RWPE1 (cell line): Measurements from ENCODE around the gene ACO2.
"Not testable (repeated sequence)": the region's sequence is repeated elsewhere in the genome, so short reads cannot be mapped to it uniquely, and the experiment has no call there.

Experiments used
- CTCF ChIA-PET: fragments of 350-600 bp; sonication (Branson Sonifier 250); formaldehyde crosslinking; extraction: SDS; loops from one replicate; lab custom pipeline; 2021; lab: Yijun Ruan, JAX
- POLR2A ChIA-PET: fragments of 400-600 bp; formaldehyde crosslinking; extraction: SDS; loops from one replicate; lab custom pipeline; 2020; ENCODE audit warnings: antibody characterized with exemption; ENCODE audit not compliant: low non-redundant PET; lab: Yijun Ruan, JAX
- DNase-seq: peaks from one replicate; pipeline ENCODE4 v3.0.0; 2012; ENCODE audit warnings: low spot score
- H3K27ac ChIP-seq: fragments of 450-650 bp; 2 replicates; pipeline ENCODE4 v1.5.1; 2017
- TF ChIP-seq, protein P1 (sequence below): fragments of 450-650 bp; conservative IDR thresholded peaks from 2 replicates; pipeline ENCODE4 v1.5.1; 2017; ENCODE audit warnings: low read depth, mild to moderate bottlenecking

ACO2 gene

GRCh38 chr22:41548830-41549211 lies 79.9 kb downstream of the ACO2 start:
- POLR2A ChIA-PET, result no interaction called here
- CTCF ChIA-PET, result interaction anchor here (0.6 kb wide), 1 partner anchor 71 kb away, joined by 3 read pairs; no protein-coding TSS in a partner anchor
- no peak for DNase-seq
- H3K27ac ChIP-seq, result no peak overlapping the region
- TF ChIP-seq, protein P1, sequence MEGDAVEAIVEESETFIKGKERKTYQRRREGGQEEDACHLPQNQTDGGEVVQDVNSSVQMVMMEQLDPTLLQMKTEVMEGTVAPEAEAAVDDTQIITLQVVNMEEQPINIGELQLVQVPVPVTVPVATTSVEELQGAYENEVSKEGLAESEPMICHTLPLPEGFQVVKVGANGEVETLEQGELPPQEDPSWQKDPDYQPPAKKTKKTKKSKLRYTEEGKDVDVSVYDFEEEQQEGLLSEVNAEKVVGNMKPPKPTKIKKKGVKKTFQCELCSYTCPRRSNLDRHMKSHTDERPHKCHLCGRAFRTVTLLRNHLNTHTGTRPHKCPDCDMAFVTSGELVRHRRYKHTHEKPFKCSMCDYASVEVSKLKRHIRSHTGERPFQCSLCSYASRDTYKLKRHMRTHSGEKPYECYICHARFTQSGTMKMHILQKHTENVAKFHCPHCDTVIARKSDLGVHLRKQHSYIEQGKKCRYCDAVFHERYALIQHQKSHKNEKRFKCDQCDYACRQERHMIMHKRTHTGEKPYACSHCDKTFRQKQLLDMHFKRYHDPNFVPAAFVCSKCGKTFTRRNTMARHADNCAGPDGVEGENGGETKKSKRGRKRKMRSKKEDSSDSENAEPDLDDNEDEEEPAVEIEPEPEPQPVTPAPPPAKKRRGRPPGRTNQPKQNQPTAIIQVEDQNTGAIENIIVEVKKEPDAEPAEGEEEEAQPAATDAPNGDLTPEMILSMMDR, result no peak

DNA sequence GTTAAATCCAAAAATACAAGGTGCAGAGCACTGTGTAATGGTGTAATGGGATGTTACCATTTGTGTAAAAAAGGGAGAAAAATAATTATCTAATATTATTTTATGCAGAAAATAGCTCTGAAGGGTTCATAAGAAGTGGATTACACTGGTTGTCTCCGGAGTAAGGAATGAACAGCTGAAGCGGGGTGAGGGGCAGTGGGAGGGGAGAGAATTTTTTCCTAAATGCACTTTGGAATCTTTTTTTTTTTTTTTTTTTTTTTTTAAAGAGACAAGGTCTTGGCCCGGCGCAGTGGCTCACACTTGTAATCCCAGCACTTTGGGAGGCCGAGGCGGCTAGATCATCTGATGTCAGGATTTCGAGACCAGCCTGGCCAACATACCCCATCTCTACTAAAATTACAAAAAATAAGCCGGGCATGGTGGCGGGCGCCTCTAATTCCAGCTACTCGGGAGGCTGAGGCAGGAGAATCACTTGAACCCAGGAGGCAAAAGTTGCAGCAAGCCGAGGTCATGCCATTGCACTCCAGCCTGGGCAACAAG lies 82.1 kb downstream of the ACO2 start:
- DNase-seq, result no peak
- no peak overlapping the region for H3K27ac ChIP-seq
- ChIA-PET CTCF (interaction anchor here (0.9 kb wide), 1 partner anchor 24 kb away, joined by 4 read pairs; no protein-coding TSS in a partner anchor), POLR2A (no interaction called here)
- TF ChIP-seq, protein P1, result no peak

DNA sequence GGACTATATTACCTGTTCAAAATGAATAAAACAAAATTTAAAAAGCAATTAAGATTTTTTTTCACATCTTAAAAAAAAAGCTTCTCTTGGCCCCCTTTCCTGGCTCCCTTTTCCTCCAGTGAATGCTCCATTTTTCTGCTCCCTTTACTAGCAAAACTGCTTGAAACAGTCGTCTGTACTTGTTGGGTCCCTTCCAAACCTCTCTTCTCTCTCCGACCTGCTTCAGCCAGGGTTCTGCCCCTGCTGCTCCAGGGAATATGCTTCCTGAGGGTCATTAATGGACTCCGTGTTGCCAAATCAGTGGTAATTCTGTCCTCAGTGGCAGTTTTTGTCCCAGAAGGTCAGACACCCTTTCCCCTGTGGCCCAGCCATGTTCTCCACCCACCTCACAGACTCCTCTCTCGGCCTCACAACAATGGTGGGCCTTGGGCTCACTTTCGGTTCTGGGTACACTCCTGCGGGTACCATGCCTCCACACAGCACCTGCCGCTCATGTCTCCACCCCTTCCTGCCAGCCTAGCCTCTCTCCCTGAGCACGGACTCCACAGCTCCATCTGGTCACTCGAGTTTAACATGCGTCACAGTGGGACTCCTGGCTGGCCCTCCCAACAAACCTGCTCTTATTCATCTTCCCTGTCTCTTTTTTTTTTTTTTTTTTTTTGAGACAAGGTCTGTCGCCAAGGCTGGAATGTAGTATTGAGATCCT lies 83.1 kb downstream of the ACO2 start:
- TF ChIP-seq, protein P1, result no peak
- ChIA-PET POLR2A (no interaction called here), CTCF (no interaction called here)
- no peak overlapping the region for H3K27ac ChIP-seq
- DNase-seq, result no peak

- no peak for DNase-seq
- ChIA-PET CTCF (no interaction called here), POLR2A (no interaction called here)
- TF ChIP-seq, protein P1, result no peak
- no peak overlapping the region for H3K27ac ChIP-seq
Observed at GRCh38 chr22:41555325-41555982, 86.5 kb downstream of the ACO2 start.

DNA sequence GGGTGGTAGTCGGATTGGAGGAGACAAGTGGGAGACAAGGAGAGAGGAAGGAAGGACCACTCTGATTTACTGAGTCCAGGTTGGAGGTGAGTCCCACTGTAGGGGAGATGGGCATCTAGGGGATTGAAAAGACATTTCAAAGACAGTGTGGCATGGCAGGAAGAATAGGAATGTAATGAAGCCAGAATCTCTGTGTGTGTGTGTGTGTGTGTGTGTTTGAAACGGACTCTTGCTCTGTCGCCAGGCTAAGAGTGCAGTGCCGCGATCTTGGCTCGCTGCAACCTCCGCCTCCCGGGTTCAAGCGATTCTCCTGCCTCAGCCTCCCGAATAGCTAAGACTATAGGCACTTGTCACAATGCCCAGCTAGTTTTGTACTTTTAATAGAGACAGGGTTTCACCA lies 87.6 kb downstream of the ACO2 start:
- TF ChIP-seq, protein P1, result no peak
- H3K27ac ChIP-seq, result no peak overlapping the region
- no peak for DNase-seq
- CTCF ChIA-PET, result no interaction called here
- POLR2A ChIA-PET, result no interaction called here

- ChIA-PET CTCF (interaction anchor here (0.6 kb wide), 1 partner anchor 39 kb away, joined by 3 read pairs; no protein-coding TSS in a partner anchor), POLR2A (no interaction called here)
- TF ChIP-seq, protein P1, result no peak
- DNase-seq, result no peak
- peak overlapping the region; percentile 11; the same call in 1 of the 2 replicates for H3K27ac ChIP-seq
Observed at GRCh38 chr22:41557401-41558240, 88.7 kb downstream of the ACO2 start.

- H3K27ac ChIP-seq, POLR2A ChIA-PET, DNase-seq, CTCF ChIA-PET: not testable (repeated sequence)
Observed at GRCh38 chr22:41558241-41558630, 89.3 kb downstream of the ACO2 start.
